ENCODE results near the gene MYO3B. TPM values are rescaled to one million over a fixed set of nuclear protein-coding genes. Genes with fewer than 3 reads are reported as not detected.
A peak's percentile ranks its signal among the peaks of the same experiment; 100 is the strongest.

Gene MYO3B
- total RNA-seq, 1 donor from 2014 or later: 0.05 TPM

DNA sequence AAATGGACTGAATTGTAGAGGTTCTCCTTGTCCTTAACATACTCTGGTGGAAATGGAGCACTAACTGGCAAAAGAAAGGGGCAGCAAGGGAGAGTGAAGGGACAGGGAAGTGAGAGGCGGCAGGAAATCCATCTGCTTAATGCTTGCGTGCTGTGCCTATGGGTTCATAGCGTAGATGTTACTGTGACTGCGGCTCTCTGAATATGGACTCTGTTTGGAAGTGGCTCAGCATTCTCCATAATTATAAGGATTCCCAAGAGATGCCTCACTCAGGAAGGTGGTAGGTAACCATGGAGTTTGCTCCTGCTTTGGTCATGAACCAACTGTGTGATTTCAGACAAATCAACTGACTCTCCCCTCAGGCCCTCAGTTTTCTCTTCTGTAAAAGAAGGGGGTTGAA lies 50.0 kb downstream of the MYO3B start:
- Histone ChIP-seq H3K27ac (replicated peaks) (no peak overlapping the region), H3K9me3 (replicated peaks) (no peaks in the 10 kb centered on the region), H3K27me3 (ENCODE audit: low read depth) (no peaks in the 10 kb centered on the region), H3K4me1 (peaks cover 10% of the 10 kb centered on the region), H3K4me3 (no peak overlapping the region), H3K36me3 (no peaks in the 10 kb centered on the region)
- no peak for DNase-seq
- no peak for TF ChIP-seq CTCF (IDR thresholded peaks at IDR 0.05; ENCODE audit: borderline replicate concordance)
- intact Hi-C loops (cut with micrococcal nuclease): no loop called here

DNA sequence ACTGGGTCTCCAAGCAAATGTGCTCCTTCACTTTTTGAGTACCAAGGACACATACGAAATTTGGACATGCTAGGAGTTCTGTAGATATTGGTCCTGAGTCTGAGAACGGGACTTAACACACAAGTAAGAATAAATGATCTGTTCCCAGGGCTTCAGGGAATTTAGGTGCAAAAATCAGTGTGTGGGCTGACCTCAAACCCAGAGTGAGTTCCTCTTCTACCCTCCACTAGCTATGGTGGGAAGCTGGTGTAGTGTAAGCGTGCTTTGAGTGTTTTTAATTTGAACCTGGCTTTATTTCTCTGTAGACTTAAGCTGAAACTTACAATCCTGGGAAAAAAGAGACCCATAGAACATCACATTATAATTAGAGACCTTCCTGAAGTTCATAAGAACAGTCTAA lies 50.5 kb downstream of the MYO3B start:
- Histone ChIP-seq H3K36me3 (no peaks in the 10 kb centered on the region), H3K4me3 (no peak overlapping the region), H3K27me3 (ENCODE audit: low read depth) (no peaks in the 10 kb centered on the region), H3K4me1 (peaks cover 10% of the 10 kb centered on the region), H3K27ac (replicated peaks) (no peak overlapping the region), H3K9me3 (replicated peaks) (no peaks in the 10 kb centered on the region)
- TF ChIP-seq CTCF (IDR thresholded peaks at IDR 0.05; ENCODE audit: borderline replicate concordance): no peak
- DNase-seq: no peak
- intact Hi-C loops (cut with micrococcal nuclease): no loop called here

- Histone ChIP-seq H3K27ac (replicated peaks) (no peak overlapping the region), H3K27me3 (ENCODE audit: low read depth) (no peaks in the 10 kb centered on the region), H3K9me3 (replicated peaks) (no peaks in the 10 kb centered on the region), H3K4me1 (peaks cover 10% of the 10 kb centered on the region), H3K4me3 (no peak overlapping the region), H3K36me3 (no peaks in the 10 kb centered on the region)
- TF ChIP-seq CTCF (IDR thresholded peaks at IDR 0.05; ENCODE audit: borderline replicate concordance): no peak
- intact Hi-C loops (cut with micrococcal nuclease): no loop called here
- no peak for DNase-seq
Observed at GRCh38 chr2:170229125-170229524, 51.2 kb downstream of the MYO3B start.

DNA sequence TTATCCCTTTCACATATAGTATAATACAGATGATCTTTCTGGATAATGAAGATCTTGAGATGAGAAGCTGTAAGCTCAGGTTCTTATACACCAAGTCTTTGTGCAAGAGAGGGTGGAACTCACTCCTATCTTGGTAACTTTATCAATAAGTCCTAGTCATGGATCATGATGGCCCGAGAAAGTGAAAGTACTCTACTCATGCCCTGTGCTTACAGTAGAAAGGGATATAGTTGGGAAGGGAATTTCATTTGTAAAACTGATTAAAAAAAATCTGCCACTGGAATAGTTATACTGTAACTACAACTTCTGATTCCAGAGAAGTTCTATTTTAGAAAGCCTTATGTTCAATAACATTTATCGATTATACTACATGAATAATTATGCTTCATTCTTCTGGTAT lies 51.8 kb downstream of the MYO3B start:
- H3K4me3 ChIP-seq: no peak overlapping the region
- peaks cover 10% of the 10 kb centered on the region for H3K4me1 ChIP-seq
- H3K9me3 ChIP-seq (replicated peaks): no peaks in the 10 kb centered on the region
- H3K27me3 ChIP-seq (ENCODE audit: low read depth): no peaks in the 10 kb centered on the region
- H3K27ac ChIP-seq (replicated peaks): no peak overlapping the region
- no peak for DNase-seq
- TF ChIP-seq CTCF (IDR thresholded peaks at IDR 0.05; ENCODE audit: borderline replicate concordance): no peak
- intact Hi-C loops (cut with micrococcal nuclease): no loop called here
- H3K36me3 ChIP-seq: no peaks in the 10 kb centered on the region

GRCh38 chr2:170235860-170236679 lies 58.1 kb downstream of the MYO3B start:
- Histone ChIP-seq H3K27ac (replicated peaks) (no peak overlapping the region), H3K4me3 (no peak overlapping the region), H3K27me3 (ENCODE audit: low read depth) (peaks cover 46% of the 10 kb centered on the region), H3K36me3 (no peaks in the 10 kb centered on the region), H3K9me3 (replicated peaks) (no peaks in the 10 kb centered on the region), H3K4me1 (no peaks in the 10 kb centered on the region)
- no peak for DNase-seq
- TF ChIP-seq CTCF (IDR thresholded peaks at IDR 0.05; ENCODE audit: borderline replicate concordance): peak; percentile 63
- intact Hi-C loops (cut with micrococcal nuclease): no loop called here
